Adrenal gland (tissue), 5 donors: ENCODE results near the gene METTL25B.
A peak's percentile ranks its signal among the peaks of the same experiment; 100 is the strongest.

Experiments
- POLR2A ChIP-seq, 2 donors: fragments of 450-650 bp; IDR thresholded peaks; one replicate each; pipeline ENCODE4 v1.6.1; 2017; ENCODE audit warnings: antibody characterized with exemption in 2 of 2, mild to moderate bottlenecking in 2 of 2, moderate library complexity in 1 of 2
- TF ChIP-seq, protein P1 (sequence below), 6 experiments: fragments of 450-650 bp in 4 of 6; fragments of 200-600 bp in 2 of 6; sonication (generic) in 1 of 6; IDR thresholded peaks; 1 replicate in 5 of 6; 2 replicates in 1 of 6; pipeline versions ENCODE4 v1.5.1 to v1.8.0; 2016 to 2021; ENCODE audit warnings: antibody characterized with exemption in 6 of 6, mild to moderate bottlenecking in 2 of 6, moderate library complexity in 1 of 6
- donor health status: DM: no; HTN: no; CAD: no.

DNA sequence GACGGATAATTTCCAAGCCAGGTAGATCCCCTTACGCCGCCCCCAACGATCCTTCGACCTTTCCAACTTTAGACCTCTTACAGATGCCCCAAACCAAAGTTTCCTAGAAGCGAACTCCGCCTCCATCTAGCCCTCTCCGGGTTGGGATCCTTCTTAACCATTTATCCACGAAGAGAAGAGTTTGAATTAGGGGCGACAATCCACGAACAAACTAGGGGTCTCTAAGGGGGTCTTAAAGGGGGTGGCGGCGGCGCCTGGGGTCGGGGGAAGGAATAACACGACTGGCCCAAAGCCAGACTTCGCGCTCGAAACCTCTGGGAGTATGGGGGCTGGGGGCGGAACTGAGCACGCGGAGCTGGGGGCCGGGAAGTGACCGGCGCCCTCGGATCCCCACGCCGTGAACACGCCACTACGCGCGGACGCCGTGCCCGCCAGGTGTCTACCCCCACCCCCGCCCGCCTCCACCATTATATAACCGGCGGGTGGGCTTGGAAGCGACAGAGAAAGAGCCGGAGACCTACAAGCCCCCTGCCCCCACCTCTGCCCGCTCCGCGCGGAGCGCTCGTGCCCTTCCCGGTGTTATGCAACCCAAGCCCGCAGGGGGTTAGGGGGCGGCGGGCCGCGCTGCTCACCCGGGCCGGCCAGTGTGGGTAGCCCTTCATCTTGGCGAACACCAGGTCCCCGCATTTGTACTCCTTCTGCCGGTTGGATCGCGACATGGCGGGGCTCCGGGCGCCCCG lies 22.6 kb downstream of the METTL25B start:
- TF ChIP-seq, protein P1, sequence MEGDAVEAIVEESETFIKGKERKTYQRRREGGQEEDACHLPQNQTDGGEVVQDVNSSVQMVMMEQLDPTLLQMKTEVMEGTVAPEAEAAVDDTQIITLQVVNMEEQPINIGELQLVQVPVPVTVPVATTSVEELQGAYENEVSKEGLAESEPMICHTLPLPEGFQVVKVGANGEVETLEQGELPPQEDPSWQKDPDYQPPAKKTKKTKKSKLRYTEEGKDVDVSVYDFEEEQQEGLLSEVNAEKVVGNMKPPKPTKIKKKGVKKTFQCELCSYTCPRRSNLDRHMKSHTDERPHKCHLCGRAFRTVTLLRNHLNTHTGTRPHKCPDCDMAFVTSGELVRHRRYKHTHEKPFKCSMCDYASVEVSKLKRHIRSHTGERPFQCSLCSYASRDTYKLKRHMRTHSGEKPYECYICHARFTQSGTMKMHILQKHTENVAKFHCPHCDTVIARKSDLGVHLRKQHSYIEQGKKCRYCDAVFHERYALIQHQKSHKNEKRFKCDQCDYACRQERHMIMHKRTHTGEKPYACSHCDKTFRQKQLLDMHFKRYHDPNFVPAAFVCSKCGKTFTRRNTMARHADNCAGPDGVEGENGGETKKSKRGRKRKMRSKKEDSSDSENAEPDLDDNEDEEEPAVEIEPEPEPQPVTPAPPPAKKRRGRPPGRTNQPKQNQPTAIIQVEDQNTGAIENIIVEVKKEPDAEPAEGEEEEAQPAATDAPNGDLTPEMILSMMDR (IDR thresholded peaks at IDR 0.05) = peak in 3 of 6 experiments; percentile 11 to 31 (median 18)
- peak in 1 of 2 donors; percentile 26 for TF ChIP-seq POLR2A (IDR thresholded peaks at IDR 0.05)
